ENCODE data around the gene MCFD2. TPM values are rescaled to one million over a fixed set of nuclear protein-coding genes. Genes with fewer than 3 reads are reported as not detected.

MCFD2 gene
- total RNA-seq, 2 experiments from 2014 or later = 55.7 to 75.2 TPM

DNA sequence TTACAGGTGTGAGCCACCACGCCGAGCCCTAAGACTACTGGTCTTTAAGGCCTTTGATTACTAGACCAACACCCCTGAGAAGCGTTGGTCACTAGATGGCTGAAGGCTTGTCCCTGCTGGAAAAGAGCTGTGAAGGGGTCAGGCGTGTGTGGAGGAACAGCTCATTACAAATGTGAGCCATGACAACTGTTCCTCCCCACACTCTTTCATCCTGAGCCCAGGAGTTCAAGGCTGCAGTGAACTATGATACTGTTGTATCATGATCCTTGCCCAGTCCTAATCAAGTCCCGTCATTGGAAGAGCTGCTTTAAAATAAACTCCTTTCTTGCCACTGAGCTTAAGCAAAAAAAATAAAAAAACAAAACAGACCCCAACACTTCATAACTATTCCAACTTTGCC, 19.5 kb upstream of the MCFD2 start:
- H2AFZ ChIP-seq (ENCODE audit: low read length) = no peak overlapping the region
- no peaks in the 10 kb centered on the region; the same call in 1 of the 2 replicates for H3K36me3 ChIP-seq (ENCODE audit: insufficient read depth, low read length)
- DNase-seq (ENCODE audit: low spot score) = no peak
- no peak overlapping the region for H3K4me2 ChIP-seq (ENCODE audit: low read length)
- no peak for TF ChIP-seq EZH2phosphoT487 (IDR thresholded peaks at IDR 0.05; ENCODE audit: borderline replicate concordance, low read depth, low read length)
- TF ChIP-seq, protein P1, sequence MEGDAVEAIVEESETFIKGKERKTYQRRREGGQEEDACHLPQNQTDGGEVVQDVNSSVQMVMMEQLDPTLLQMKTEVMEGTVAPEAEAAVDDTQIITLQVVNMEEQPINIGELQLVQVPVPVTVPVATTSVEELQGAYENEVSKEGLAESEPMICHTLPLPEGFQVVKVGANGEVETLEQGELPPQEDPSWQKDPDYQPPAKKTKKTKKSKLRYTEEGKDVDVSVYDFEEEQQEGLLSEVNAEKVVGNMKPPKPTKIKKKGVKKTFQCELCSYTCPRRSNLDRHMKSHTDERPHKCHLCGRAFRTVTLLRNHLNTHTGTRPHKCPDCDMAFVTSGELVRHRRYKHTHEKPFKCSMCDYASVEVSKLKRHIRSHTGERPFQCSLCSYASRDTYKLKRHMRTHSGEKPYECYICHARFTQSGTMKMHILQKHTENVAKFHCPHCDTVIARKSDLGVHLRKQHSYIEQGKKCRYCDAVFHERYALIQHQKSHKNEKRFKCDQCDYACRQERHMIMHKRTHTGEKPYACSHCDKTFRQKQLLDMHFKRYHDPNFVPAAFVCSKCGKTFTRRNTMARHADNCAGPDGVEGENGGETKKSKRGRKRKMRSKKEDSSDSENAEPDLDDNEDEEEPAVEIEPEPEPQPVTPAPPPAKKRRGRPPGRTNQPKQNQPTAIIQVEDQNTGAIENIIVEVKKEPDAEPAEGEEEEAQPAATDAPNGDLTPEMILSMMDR (conservative IDR thresholded peaks at IDR 0.05; ENCODE audit: low read length) = no peak
- no peak overlapping the region for H3K27ac ChIP-seq (ENCODE audit: low read depth, low read length, poor library complexity, severe bottlenecking)
- H3K9me3 ChIP-seq (ENCODE audit: low read length) = no peaks in the 10 kb centered on the region
- peaks cover 49% of the 10 kb centered on the region for H3K4me1 ChIP-seq (ENCODE audit: insufficient read depth, low read length, poor library complexity, severe bottlenecking)
- ChIA-PET POLR2A (interaction anchor here (0.9 to 1.5 kb wide), 5 partner anchors 8 to 19 kb away, joined by 3 to 9 read pairs (median 5); no protein-coding TSS in a partner anchor), CTCF (ENCODE audit: unreplicated experiment) (interaction anchor here (0.7 kb wide), 1 partner anchor 15 kb away, joined by 3 read pairs; no protein-coding TSS in a partner anchor)
- H3K79me2 ChIP-seq (ENCODE audit: insufficient read depth, low read depth, low read length) = peaks cover 20% of the 10 kb centered on the region
- BruUV-seq (replicated peaks) = no TSS peak
- no peaks in the 10 kb centered on the region for H3K9me2 ChIP-seq (ENCODE audit: insufficient read depth, low read length)
- H3K4me3 ChIP-seq (ENCODE audit: low read depth, low read length, poor library complexity, severe bottlenecking) = no peak overlapping the region
- intact Hi-C loops (cut with micrococcal nuclease; ENCODE audit: unreplicated experiment) = no loop called here
- H4K20me1 ChIP-seq (ENCODE audit: insufficient read depth, low read length) = no peaks in the 10 kb centered on the region

GRCh38 chr2:46929612-46930011, 14.0 kb upstream of the MCFD2 start:
- intact Hi-C loops (cut with micrococcal nuclease; ENCODE audit: unreplicated experiment) = no loop called here
- H3K4me3 ChIP-seq (ENCODE audit: low read depth, low read length, poor library complexity, severe bottlenecking) = no peak overlapping the region
- peaks cover 16% of the 10 kb centered on the region for H3K79me2 ChIP-seq (ENCODE audit: insufficient read depth, low read depth, low read length)
- no peak overlapping the region for H2AFZ ChIP-seq (ENCODE audit: low read length)
- H3K36me3 ChIP-seq (ENCODE audit: insufficient read depth, low read length) = peaks cover 32% of the 10 kb centered on the region
- BruUV-seq (replicated peaks) = no TSS peak
- no peak for DNase-seq (ENCODE audit: low spot score)
- H3K27ac ChIP-seq (ENCODE audit: low read depth, low read length, poor library complexity, severe bottlenecking) = no peak overlapping the region
- H3K4me2 ChIP-seq (ENCODE audit: low read length) = no peak overlapping the region
- ChIA-PET CTCF (ENCODE audit: unreplicated experiment) (no interaction called here), POLR2A (interaction anchor here (0.6 to 1.6 kb wide), 6 partner anchors 9 to 317 kb away, joined by 3 to 8 read pairs (median 4); no protein-coding TSS in a partner anchor)
- TF ChIP-seq, protein P1 (conservative IDR thresholded peaks at IDR 0.05; ENCODE audit: low read length) = no peak
- TF ChIP-seq EZH2phosphoT487 (IDR thresholded peaks at IDR 0.05; ENCODE audit: borderline replicate concordance, low read depth, low read length) = no peak
- H3K4me1 ChIP-seq (ENCODE audit: insufficient read depth, low read length, poor library complexity, severe bottlenecking) = peaks cover 27% of the 10 kb centered on the region
- H4K20me1 ChIP-seq (ENCODE audit: insufficient read depth, low read length) = no peaks in the 10 kb centered on the region
- H3K9me3 ChIP-seq (ENCODE audit: low read length) = peaks cover 13% of the 10 kb centered on the region; the same call in 1 of the 2 replicates
- H3K9me2 ChIP-seq (ENCODE audit: insufficient read depth, low read length) = no peaks in the 10 kb centered on the region

DNA sequence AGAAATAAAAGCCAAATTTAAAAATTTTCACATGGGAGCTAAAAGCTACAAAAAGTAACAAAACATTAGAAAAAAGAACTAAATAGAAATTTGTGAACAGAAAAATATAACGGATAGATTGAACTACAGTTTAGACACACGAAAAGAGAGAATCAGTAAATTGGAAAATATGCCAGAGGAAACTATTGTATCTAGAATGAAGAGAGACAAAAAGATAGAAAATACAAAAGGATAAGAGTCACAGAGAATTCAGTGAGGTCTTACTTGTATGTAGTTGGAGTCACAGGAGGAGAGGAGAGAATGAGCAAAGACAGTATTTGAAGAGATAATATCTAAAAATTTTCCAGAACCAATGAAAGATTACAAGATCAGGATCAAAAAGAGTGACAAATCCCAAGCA, 11.3 kb upstream of the MCFD2 start:
- Histone ChIP-seq H3K9me3 (ENCODE audit: low read length) (peaks cover 13% of the 10 kb centered on the region; the same call in 1 of the 2 replicates), H3K4me3 (ENCODE audit: low read depth, low read length, poor library complexity, severe bottlenecking) (no peak overlapping the region), H3K36me3 (ENCODE audit: insufficient read depth, low read length) (peaks cover 32% of the 10 kb centered on the region), H4K20me1 (ENCODE audit: insufficient read depth, low read length) (no peaks in the 10 kb centered on the region), H3K9me2 (ENCODE audit: insufficient read depth, low read length) (no peaks in the 10 kb centered on the region), H3K79me2 (ENCODE audit: insufficient read depth, low read depth, low read length) (peaks cover 13% of the 10 kb centered on the region), H3K27ac (ENCODE audit: low read depth, low read length, poor library complexity, severe bottlenecking) (no peak overlapping the region), H2AFZ (ENCODE audit: low read length) (no peak overlapping the region), H3K4me1 (ENCODE audit: insufficient read depth, low read length, poor library complexity, severe bottlenecking) (peaks cover 4% of the 10 kb centered on the region), H3K4me2 (ENCODE audit: low read length) (no peak overlapping the region)
- ChIA-PET POLR2A (interaction anchor here (1.0 kb wide), 1 partner anchor 9 kb away, joined by 4 read pairs; no protein-coding TSS in a partner anchor), CTCF (ENCODE audit: unreplicated experiment) (interaction anchor here (0.5 kb wide), 1 partner anchor 77 kb away, joined by 3 read pairs; no protein-coding TSS in a partner anchor)
- no peak for DNase-seq (ENCODE audit: low spot score)
- intact Hi-C loops (cut with micrococcal nuclease; ENCODE audit: unreplicated experiment) = no loop called here
- TF ChIP-seq, protein P1 (conservative IDR thresholded peaks at IDR 0.05; ENCODE audit: low read length) = no peak
- no peak for TF ChIP-seq EZH2phosphoT487 (IDR thresholded peaks at IDR 0.05; ENCODE audit: borderline replicate concordance, low read depth, low read length)
- no TSS peak for BruUV-seq (replicated peaks)
